ENCODE measurements around the gene GPER1.

Gene GPER1

GRCh38 chr7:1058821-1059199 lies 29.1 kb upstream of the GPER1 start:
- DNase-seq (ENCODE audit: low spot score) = no peak
- in situ Hi-C loops (cut with MboI; ENCODE audit: low sequenced_read_pairs, unreplicated experiment) = no loop called here
- TF ChIP-seq CTCF (IDR thresholded peaks at IDR 0.05; ENCODE audit: borderline replicate concordance, control extremely low read depth, extremely low read depth, insufficient read depth, missing control alignments) = no peak

GRCh38 chr7:1059200-1060091 lies 28.5 kb upstream of the GPER1 start:
- in situ Hi-C loops (cut with MboI; ENCODE audit: low sequenced_read_pairs, unreplicated experiment) = no loop called here
- TF ChIP-seq CTCF (IDR thresholded peaks at IDR 0.05; ENCODE audit: borderline replicate concordance, control extremely low read depth, extremely low read depth, insufficient read depth, missing control alignments) = no peak
- no peak for DNase-seq (ENCODE audit: low spot score)

GRCh38 chr7:1060315-1061072 lies 27.4 kb upstream of the GPER1 start:
- no peak for DNase-seq (ENCODE audit: low spot score)
- no peak for TF ChIP-seq CTCF (IDR thresholded peaks at IDR 0.05; ENCODE audit: borderline replicate concordance, control extremely low read depth, extremely low read depth, insufficient read depth, missing control alignments)
- in situ Hi-C loops (cut with MboI; ENCODE audit: low sequenced_read_pairs, unreplicated experiment) = no loop called here

DNA sequence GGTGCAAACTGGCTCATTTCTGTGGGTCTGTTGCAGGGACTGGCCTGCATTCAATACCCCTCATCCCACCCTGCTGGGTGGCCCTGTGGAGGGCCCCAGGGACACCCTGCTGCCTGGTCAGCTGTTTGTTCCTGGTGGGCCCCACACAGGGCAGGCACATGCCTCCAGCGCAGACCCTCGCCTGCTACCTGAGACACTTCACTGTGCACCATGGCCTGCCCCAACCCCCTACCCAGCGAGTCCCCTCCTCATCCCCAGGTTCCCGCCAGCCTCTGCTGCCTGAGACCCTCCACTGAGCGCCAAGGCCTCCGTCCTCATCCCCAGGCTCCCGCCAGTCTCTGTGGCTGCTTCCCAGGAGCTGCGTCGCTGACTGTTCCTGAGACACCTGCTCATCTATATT lies 26.7 kb upstream of the GPER1 start:
- in situ Hi-C loops (cut with MboI; ENCODE audit: low sequenced_read_pairs, unreplicated experiment) = no loop called here
- TF ChIP-seq CTCF (IDR thresholded peaks at IDR 0.05; ENCODE audit: borderline replicate concordance, control extremely low read depth, extremely low read depth, insufficient read depth, missing control alignments) = no peak
- no peak for DNase-seq (ENCODE audit: low spot score)

- no peak for TF ChIP-seq CTCF (IDR thresholded peaks at IDR 0.05; ENCODE audit: borderline replicate concordance, control extremely low read depth, extremely low read depth, insufficient read depth, missing control alignments)
- DNase-seq (ENCODE audit: low spot score) = peak; percentile 90
- in situ Hi-C loops (cut with MboI; ENCODE audit: low sequenced_read_pairs, unreplicated experiment) = no loop called here
These were observed 25.3 kb upstream of the GPER1 start for GRCh38 chr7:1062296-1063294.

- in situ Hi-C loops (cut with MboI; ENCODE audit: low sequenced_read_pairs, unreplicated experiment) = no loop called here
- no peak for DNase-seq (ENCODE audit: low spot score)
- TF ChIP-seq CTCF (IDR thresholded peaks at IDR 0.05; ENCODE audit: borderline replicate concordance, control extremely low read depth, extremely low read depth, insufficient read depth, missing control alignments) = no peak
These were observed 24.6 kb upstream of the GPER1 start for GRCh38 chr7:1063361-1063760.

All from GM13976 (cell line).